Measurements from ENCODE around the gene MFGE8. TPM values are rescaled to one million over a fixed set of nuclear protein-coding genes. Genes with fewer than 3 reads are reported as not detected.

Gene MFGE8
- total RNA-seq, 4 donors from 2014 or later = 51.8 to 156 (median 78.3) TPM

- no peaks in the 10 kb centered on the region for H3K27me3 ChIP-seq
- H3K36me3 ChIP-seq = no peaks in the 10 kb centered on the region
- DNase-seq = no peak
- no peak overlapping the region for H3K4me3 ChIP-seq
- H3K9me3 ChIP-seq = no peaks in the 10 kb centered on the region
- no peak overlapping the region for H3K27ac ChIP-seq
- no peaks in the 10 kb centered on the region for H3K4me1 ChIP-seq
- TF ChIP-seq POLR2A (IDR thresholded peaks at IDR 0.05) (no peak), CTCF (IDR thresholded peaks at IDR 0.05) (no peak)
Observed at GRCh38 chr15:88877906-88878305, 35.3 kb downstream of the MFGE8 start.

- no peaks in the 10 kb centered on the region for H3K36me3 ChIP-seq
- no peaks in the 10 kb centered on the region for H3K9me3 ChIP-seq
- H3K27ac ChIP-seq = no peak overlapping the region
- DNase-seq = no peak
- H3K4me3 ChIP-seq = no peak overlapping the region
- TF ChIP-seq CTCF (IDR thresholded peaks at IDR 0.05) (no peak), POLR2A (IDR thresholded peaks at IDR 0.05) (no peak)
- H3K4me1 ChIP-seq = no peaks in the 10 kb centered on the region
- H3K27me3 ChIP-seq = no peaks in the 10 kb centered on the region
Observed at GRCh38 chr15:88877415-88877814, 35.8 kb downstream of the MFGE8 start.

GRCh38 chr15:88876573-88876972 lies 36.6 kb downstream of the MFGE8 start:
- Histone ChIP-seq H3K27ac (no peak overlapping the region), H3K4me3 (no peak overlapping the region), H3K4me1 (no peaks in the 10 kb centered on the region), H3K9me3 (no peaks in the 10 kb centered on the region), H3K27me3 (no peaks in the 10 kb centered on the region), H3K36me3 (no peaks in the 10 kb centered on the region)
- no peak for DNase-seq
- TF ChIP-seq POLR2A (IDR thresholded peaks at IDR 0.05) (no peak), CTCF (IDR thresholded peaks at IDR 0.05) (no peak)

GRCh38 chr15:88874684-88875083 lies 38.5 kb downstream of the MFGE8 start:
- Histone ChIP-seq H3K27ac (no peak overlapping the region), H3K4me3 (no peak overlapping the region), H3K36me3 (no peaks in the 10 kb centered on the region), H3K27me3 (no peaks in the 10 kb centered on the region), H3K4me1 (no peaks in the 10 kb centered on the region), H3K9me3 (no peaks in the 10 kb centered on the region)
- no peak for TF ChIP-seq POLR2A (IDR thresholded peaks at IDR 0.05)
- TF ChIP-seq CTCF (IDR thresholded peaks at IDR 0.05) = no peak
- DNase-seq = no peak

GRCh38 chr15:88874275-88874674 lies 38.9 kb downstream of the MFGE8 start:
- no peak for DNase-seq
- Histone ChIP-seq H3K27me3 (no peaks in the 10 kb centered on the region), H3K9me3 (no peaks in the 10 kb centered on the region), H3K4me1 (no peaks in the 10 kb centered on the region), H3K4me3 (no peak overlapping the region), H3K36me3 (no peaks in the 10 kb centered on the region), H3K27ac (no peak overlapping the region)
- TF ChIP-seq CTCF (IDR thresholded peaks at IDR 0.05) = no peak
- no peak for TF ChIP-seq POLR2A (IDR thresholded peaks at IDR 0.05)

GRCh38 chr15:88873786-88874185 lies 39.4 kb downstream of the MFGE8 start:
- H3K27me3 ChIP-seq = no peaks in the 10 kb centered on the region

More at GRCh38 chr15:88873786-88874185, 39.4 kb downstream of the MFGE8 start:
- Histone ChIP-seq H3K36me3 (no peaks in the 10 kb centered on the region), H3K4me3 (no peak overlapping the region), H3K9me3 (no peaks in the 10 kb centered on the region), H3K27ac (no peak overlapping the region), H3K4me1 (no peaks in the 10 kb centered on the region)
- DNase-seq = no peak
- TF ChIP-seq POLR2A (IDR thresholded peaks at IDR 0.05) (no peak), CTCF (IDR thresholded peaks at IDR 0.05) (no peak)

All from Peyer's patch (tissue), 4 donors.